Common myeloid progenitor, CD34-positive (primary cell): ENCODE measurements around the gene CAPZB.

Source experiments
- CTCF ChIA-PET: fragments of 350-600 bp; sonication (Branson Sonifier 250); formaldehyde crosslinking; loops from one replicate; lab custom pipeline; 2021; ENCODE audit warnings: antibody characterized with exemption; lab: Charles Lee
- POLR2A ChIA-PET: fragments of 350-600 bp; sonication (Branson Sonifier 250); formaldehyde crosslinking; loops from one replicate; lab custom pipeline; 2021; ENCODE audit warnings: antibody characterized with exemption; lab: Charles Lee
- DNase-seq, 3 donors: peaks; one replicate each; pipeline versions ENCODE4 v3.0.0 to v3.0.0-alpha.2; 2013
- H3K27ac ChIP-seq, 2 experiments: 1 replicate in 1 of 2; 2 replicates in 1 of 2; pipeline ENCODE4 v1.7.0; 2013; ENCODE audit warnings: inconsistent platforms in 2 of 2, low read length in 2 of 2, mild to moderate bottlenecking in 2 of 2, low read depth in 1 of 2, moderate library complexity in 1 of 2; ENCODE audit not compliant: severe bottlenecking in 2 of 2, insufficient read depth in 1 of 2, poor library complexity in 1 of 2
- H3K27me3 ChIP-seq, 5 experiments: replicated peaks in 2 of 5; 1 replicate in 3 of 5; 2 replicates in 2 of 5; pipeline versions ENCODE4 v1.6.1 to v1.7.0; 2013; ENCODE audit warnings: low read length in 4 of 5, mild to moderate bottlenecking in 2 of 5, moderate library complexity in 2 of 5, inconsistent platforms in 1 of 5; ENCODE audit not compliant: insufficient read depth in 5 of 5, control insufficient read depth in 4 of 5
- H3K36me3 ChIP-seq, 4 experiments: 1 replicate in 2 of 4; 2 replicates in 2 of 4; pipeline versions ENCODE4 v1.6.1 to v1.7.0; 2013; ENCODE audit warnings: low read length in 3 of 4, control low read depth in 1 of 4, mild to moderate bottlenecking in 1 of 4; ENCODE audit not compliant: control insufficient read depth in 4 of 4, insufficient read depth in 4 of 4
- H3K4me1 ChIP-seq, 4 experiments: 1 replicate in 3 of 4; 2 replicates in 1 of 4; pipeline versions ENCODE4 v1.6.1 to v1.7.1; 2013; ENCODE audit warnings: low read length in 3 of 4, mild to moderate bottlenecking in 3 of 4, control low read depth in 1 of 4, inconsistent platforms in 1 of 4, moderate library complexity in 1 of 4; ENCODE audit not compliant: control insufficient read depth in 4 of 4, insufficient read depth in 4 of 4; ENCODE audit errors: control extremely low read depth in 1 of 4
- H3K4me3 ChIP-seq, 7 experiments: 1 replicate in 4 of 7; 2 replicates in 3 of 7; pipeline versions ENCODE4 v1.5.1 to v1.7.0; 2013; ENCODE audit warnings: mild to moderate bottlenecking in 7 of 7, low read length in 6 of 7, moderate library complexity in 6 of 7, inconsistent platforms in 2 of 7, low read depth in 2 of 7, control low read depth in 1 of 7; ENCODE audit not compliant: insufficient read depth in 4 of 7, control insufficient read depth in 1 of 7; ENCODE audit errors: extremely low read depth in 1 of 7
- H3K9me3 ChIP-seq, 5 experiments: 1 replicate in 4 of 5; 2 replicates in 1 of 5; pipeline versions ENCODE4 v1.6.1 to v1.7.1; 2013; ENCODE audit warnings: low read length in 4 of 5, mild to moderate bottlenecking in 2 of 5, inconsistent platforms in 1 of 5, low read depth in 1 of 5, moderate library complexity in 1 of 5; ENCODE audit not compliant: control insufficient read depth in 4 of 5, insufficient read depth in 2 of 5; ENCODE audit errors: control extremely low read depth in 1 of 5
- WGBS: methylation state at CpG from one replicate; pipeline ENCODE4 v1.1.5; 2013; ENCODE audit not compliant: insufficient coverage; 5-methylcytosine and 5-hydroxymethylcytosine counted together

Gene CAPZB

DNA sequence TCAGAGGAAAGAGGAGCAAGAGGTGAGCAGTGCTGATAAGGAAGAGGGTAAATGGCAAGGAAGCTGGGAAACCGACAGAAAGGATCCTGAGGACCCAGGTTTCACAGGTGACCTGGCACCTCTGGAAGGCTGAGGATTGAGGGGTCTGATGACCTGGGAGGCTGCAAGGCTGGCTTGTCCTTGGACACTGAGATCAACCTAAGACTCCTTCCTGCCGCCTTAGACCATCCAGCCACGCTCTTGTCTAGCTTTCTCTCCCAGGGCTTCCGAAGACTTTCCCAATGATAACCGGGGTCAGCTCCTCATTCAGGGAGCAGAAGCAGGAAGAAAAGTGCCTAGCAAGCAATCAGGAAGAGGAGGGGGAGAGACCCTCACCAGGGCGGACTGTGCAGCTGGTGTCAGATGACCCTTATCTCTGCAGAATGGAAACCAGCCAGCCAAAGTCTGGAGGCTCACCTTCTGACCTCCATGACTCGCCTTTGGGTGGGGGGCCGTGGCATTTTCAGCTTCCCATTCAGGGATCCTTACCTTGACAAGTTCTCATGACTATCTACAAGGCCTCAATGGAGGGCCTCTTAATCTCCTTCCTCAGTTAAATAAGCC, 77.7 kb downstream of the CAPZB start:
- peaks cover 0 to 7% (median 0%) of the 10 kb centered on the region in 4 experiments for H3K4me1 ChIP-seq
- ChIA-PET POLR2A (no interaction called here), CTCF (interaction anchor here (0.7 to 2.4 kb wide), 5 partner anchors 9 to 175 kb away, joined by 3 to 6 read pairs (median 3); no protein-coding TSS in a partner anchor)
- no peak overlapping the region for H3K4me3 ChIP-seq
- no peak for DNase-seq
- H3K9me3 ChIP-seq = no peaks in the 10 kb centered on the region
- H3K27ac ChIP-seq = no peak overlapping the region
- H3K27me3 ChIP-seq = no peaks in the 10 kb centered on the region
- WGBS = 80% methylated on average over 8 of the region's 8 CpGs
- H3K36me3 ChIP-seq = peaks cover 11 to 52% (median 14%) of the 10 kb centered on the region in 4 experiments

DNA sequence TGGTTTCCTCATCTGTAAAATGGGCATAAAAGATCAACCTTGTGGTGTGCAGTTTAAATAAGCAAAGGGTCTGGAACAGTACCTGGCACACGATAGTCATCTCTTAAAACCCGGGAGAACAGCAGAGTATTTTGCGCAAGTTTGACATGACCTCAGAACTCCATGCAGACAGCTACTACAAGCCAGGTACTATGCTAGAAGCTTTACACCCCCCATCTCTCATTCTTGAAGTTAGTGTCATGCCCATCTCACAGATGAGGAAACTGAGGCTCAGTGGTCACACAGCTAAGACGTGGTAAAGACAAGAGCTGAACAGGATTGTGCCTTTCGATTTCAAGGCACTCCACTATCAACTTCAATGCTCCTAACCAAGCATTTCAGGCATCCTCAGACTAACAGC, 78.7 kb downstream of the CAPZB start:
- Histone ChIP-seq H3K27me3 (no peaks in the 10 kb centered on the region), H3K27ac (no peak overlapping the region), H3K4me3 (no peak overlapping the region), H3K36me3 (peaks cover 11 to 50% (median 12%) of the 10 kb centered on the region in 4 experiments), H3K4me1 (peaks cover 0 to 5% (median 0%) of the 10 kb centered on the region in 4 experiments), H3K9me3 (no peaks in the 10 kb centered on the region)
- ChIA-PET POLR2A (no interaction called here), CTCF (interaction anchor here (0.9 to 2.4 kb wide), 9 partner anchors 8 to 247 kb away, joined by 3 to 6 read pairs (median 3); no protein-coding TSS in a partner anchor)
- WGBS = 97% methylated on average over 4 of the region's 5 CpGs
- no peak for DNase-seq

GRCh38 chr1:19405761-19406487, 79.4 kb downstream of the CAPZB start:
- peaks cover 11 to 48% (median 13%) of the 10 kb centered on the region in 4 experiments for H3K36me3 ChIP-seq
- peaks cover 0 to 5% (median 0%) of the 10 kb centered on the region in 4 experiments for H3K4me1 ChIP-seq
- POLR2A ChIA-PET = no interaction called here

GRCh38 chr1:19405195-19405760, 80.1 kb downstream of the CAPZB start:
- CTCF ChIA-PET = interaction anchor here (1.0 to 2.4 kb wide), 9 partner anchors 8 to 245 kb away, joined by 3 to 6 read pairs (median 5); no protein-coding TSS in a partner anchor
- Histone ChIP-seq H3K4me3 (no peak overlapping the region), H3K27ac (no peak overlapping the region), H3K27me3 (no peaks in the 10 kb centered on the region), H3K36me3 (peaks cover 8 to 51% (median 14%) of the 10 kb centered on the region in 4 experiments), H3K4me1 (peaks cover 0 to 5% (median 0%) of the 10 kb centered on the region in 4 experiments), H3K9me3 (no peaks in the 10 kb centered on the region)
- WGBS = 100% methylated on average over 6 of the region's 10 CpGs
- POLR2A ChIA-PET = no interaction called here
- DNase-seq = no peak

More at GRCh38 chr1:19405761-19406487, 79.4 kb downstream of the CAPZB start:
- Histone ChIP-seq H3K9me3 (no peaks in the 10 kb centered on the region), H3K27ac (no peak overlapping the region), H3K27me3 (no peaks in the 10 kb centered on the region), H3K4me3 (no peak overlapping the region)
- 84% methylated on average over 19 of the region's 22 CpGs for WGBS
- DNase-seq = peak in 2 of 3 donors; percentile 59 to 81
- CTCF ChIA-PET = interaction anchor here (0.9 to 2.4 kb wide), 11 partner anchors 12 to 248 kb away, joined by 3 to 6 read pairs (median 3); no protein-coding TSS in a partner anchor

- peaks cover 8 to 50% (median 14%) of the 10 kb centered on the region in 4 experiments for H3K36me3 ChIP-seq
- ChIA-PET POLR2A (interaction anchor here (0.6 kb wide), 2 partner anchors 41 to 72 kb away, joined by 3 to 4 read pairs; no protein-coding TSS in a partner anchor), CTCF (interaction anchor here (0.7 to 1.9 kb wide), 8 partner anchors 8 to 250 kb away, joined by 3 to 6 read pairs (median 4); no protein-coding TSS in a partner anchor)
- no peak overlapping the region for H3K4me3 ChIP-seq
- no peaks in the 10 kb centered on the region for H3K9me3 ChIP-seq
- no peak overlapping the region for H3K27ac ChIP-seq
- 70% methylated on average over 2 of the region's 5 CpGs for WGBS
- DNase-seq = no peak
- no peaks in the 10 kb centered on the region for H3K27me3 ChIP-seq
- peaks cover 0 to 5% (median 0%) of the 10 kb centered on the region in 4 experiments for H3K4me1 ChIP-seq
These were observed 80.6 kb downstream of the CAPZB start for GRCh38 chr1:19404748-19405147.

DNA sequence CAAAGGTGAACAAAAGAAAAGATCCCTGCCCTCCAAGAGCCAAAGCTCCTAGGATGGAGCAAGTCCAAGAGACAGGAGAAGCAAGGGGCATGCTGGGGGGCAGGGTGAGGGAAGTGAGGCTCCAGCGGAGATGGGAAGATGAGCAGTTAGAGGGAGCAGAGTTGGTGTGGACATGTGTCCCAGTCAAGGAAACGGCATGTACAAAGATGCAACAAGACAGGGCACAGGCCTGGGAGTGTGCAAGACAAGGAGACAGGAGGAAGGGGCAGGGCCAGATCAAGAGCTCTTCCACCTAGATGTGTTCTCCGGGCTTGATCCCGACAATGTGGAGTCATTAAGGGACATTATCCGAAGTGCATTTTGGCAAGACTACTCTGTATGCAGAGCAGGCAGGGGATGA, 82.1 kb downstream of the CAPZB start:
- 98% methylated on average over 5 of the region's 5 CpGs for WGBS
- CTCF ChIA-PET = interaction anchor here (1.5 to 1.9 kb wide), 4 partner anchors 11 to 59 kb away, joined by 3 to 4 read pairs (median 4); no protein-coding TSS in a partner anchor

More for the DNA sequence above, 82.1 kb downstream of the CAPZB start:
- H3K27me3 ChIP-seq = no peaks in the 10 kb centered on the region
- H3K9me3 ChIP-seq = no peaks in the 10 kb centered on the region
- POLR2A ChIA-PET = no interaction called here
- DNase-seq = no peak
- no peak overlapping the region for H3K27ac ChIP-seq
- H3K4me1 ChIP-seq = peaks cover 0 to 5% (median 0%) of the 10 kb centered on the region in 4 experiments
- H3K4me3 ChIP-seq = no peak overlapping the region
- peaks cover 9 to 50% (median 12%) of the 10 kb centered on the region in 4 experiments for H3K36me3 ChIP-seq
